ENCODE measurements around the gene GPR142.

Gene GPR142

DNA sequence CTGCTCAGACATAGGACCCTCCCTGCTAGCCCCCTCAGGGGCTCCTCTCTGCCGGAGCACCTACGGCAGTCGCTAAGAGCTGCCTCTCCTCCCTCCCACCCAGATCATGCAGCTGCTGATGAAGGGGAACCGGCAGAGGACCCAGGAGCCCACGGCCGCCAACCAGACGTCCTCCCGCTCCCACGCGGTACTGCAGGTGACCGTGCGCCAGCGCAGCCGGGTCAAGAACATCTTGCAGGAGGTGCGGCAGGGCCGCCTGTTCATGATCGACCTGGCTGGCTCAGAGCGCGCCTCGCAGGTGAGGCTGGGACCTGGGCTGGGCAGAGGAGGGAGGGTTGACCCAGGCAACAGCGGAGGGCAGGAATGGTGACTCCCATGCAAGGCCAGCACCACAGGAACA lies 22.6 kb upstream of the GPR142 start:
- no peak for DNase-seq (ENCODE audit: low spot score)

DNA sequence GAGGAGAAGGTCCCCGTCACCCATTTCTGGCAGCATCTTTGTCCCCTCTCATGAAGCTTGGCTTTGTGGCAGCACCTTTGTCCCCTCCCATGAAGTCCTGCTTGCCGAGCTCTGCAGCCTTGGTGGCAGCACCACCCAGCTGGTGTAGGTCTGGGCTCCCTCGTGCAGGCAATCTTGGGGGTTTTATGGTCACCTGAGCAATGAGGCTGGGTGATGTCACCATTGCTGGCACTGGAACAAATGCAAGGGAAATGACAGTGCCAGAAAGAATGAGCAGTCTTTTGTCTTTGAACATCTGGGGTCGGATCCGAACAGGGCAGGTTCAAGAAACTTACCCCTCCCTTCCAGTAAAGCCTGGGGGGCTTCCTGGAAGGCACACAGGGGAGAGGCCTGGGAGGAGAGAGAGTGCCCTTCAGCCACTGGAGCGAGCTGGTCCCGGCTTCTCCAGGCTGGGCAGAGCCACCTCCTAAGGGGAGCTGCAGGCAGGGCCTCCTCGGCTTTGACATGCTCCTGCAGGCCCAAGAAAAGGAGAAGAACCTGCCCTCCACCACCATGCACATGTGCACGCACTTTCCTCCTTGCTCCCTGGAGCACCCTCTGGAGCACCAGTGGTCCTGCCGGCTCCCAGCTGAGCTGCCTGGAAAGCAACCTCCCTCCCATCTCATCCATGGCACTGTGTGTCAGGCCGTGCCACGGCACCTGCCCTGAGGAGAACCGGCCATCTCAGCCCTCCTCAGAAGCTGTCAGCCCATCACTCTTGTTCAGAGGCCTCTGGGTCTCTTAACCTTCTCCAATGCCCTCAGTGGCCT lies 21.7 kb upstream of the GPR142 start:
- DNase-seq (ENCODE audit: low spot score): no peak

DNA sequence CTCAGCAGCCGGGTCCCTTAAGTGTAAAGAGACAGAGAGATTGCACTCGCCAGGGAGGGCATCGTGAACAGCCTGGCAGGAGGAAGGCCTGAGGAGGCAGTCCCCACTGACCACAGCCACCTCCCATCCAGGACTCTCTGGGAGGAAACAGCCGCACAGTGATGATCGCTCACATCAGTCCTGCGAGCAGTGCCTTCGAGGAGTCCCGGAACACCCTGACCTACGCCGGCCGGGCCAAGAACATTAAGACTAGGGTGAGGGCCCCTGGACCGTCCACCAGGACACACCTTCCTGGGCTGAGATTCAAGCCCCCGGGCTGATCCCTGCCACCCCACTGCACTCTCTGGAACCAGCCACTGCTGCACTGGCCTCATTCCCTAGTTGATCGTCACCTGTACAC lies 19.7 kb upstream of the GPR142 start:
- DNase-seq (ENCODE audit: low spot score): no peak

DNA sequence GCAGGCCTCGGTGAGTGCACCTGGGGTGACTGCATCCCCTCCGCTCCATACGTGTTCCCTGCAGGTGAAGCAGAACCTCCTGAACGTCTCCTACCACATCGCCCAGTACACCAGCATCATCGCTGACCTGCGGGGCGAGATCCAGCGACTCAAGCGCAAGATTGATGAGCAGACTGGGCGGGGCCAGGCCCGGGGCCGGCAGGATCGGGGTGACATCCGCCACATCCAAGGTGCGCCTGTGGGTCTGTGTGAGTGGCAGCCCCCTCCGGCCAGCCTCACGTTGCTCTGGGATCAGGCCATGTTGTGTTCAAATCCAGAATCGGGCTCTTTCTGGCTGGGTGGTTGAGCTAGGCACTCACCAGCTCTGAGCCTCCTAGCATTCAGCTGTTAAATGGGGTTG lies 18.2 kb upstream of the GPR142 start:
- DNase-seq (ENCODE audit: low spot score): no peak

DNA sequence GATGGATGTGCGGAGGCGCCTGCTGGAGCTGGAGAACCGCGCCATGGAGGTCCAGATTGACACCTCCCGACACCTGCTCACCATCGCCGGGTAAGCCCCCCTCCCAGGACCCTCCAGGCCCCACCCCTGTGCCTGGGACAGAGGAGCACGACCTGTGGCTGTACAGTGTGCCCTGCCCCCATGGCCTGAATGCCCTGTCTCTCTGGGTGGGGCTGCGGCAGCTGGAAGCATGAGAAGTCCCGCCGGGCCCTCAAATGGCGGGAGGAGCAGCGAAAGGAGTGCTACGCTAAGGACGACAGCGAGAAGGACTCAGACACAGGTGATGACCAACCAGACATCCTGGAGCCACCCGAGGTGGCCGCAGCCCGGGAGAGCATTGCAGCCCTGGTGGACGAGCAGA lies 16.8 kb upstream of the GPR142 start:
- DNase-seq (ENCODE audit: low spot score): no peak

DNA sequence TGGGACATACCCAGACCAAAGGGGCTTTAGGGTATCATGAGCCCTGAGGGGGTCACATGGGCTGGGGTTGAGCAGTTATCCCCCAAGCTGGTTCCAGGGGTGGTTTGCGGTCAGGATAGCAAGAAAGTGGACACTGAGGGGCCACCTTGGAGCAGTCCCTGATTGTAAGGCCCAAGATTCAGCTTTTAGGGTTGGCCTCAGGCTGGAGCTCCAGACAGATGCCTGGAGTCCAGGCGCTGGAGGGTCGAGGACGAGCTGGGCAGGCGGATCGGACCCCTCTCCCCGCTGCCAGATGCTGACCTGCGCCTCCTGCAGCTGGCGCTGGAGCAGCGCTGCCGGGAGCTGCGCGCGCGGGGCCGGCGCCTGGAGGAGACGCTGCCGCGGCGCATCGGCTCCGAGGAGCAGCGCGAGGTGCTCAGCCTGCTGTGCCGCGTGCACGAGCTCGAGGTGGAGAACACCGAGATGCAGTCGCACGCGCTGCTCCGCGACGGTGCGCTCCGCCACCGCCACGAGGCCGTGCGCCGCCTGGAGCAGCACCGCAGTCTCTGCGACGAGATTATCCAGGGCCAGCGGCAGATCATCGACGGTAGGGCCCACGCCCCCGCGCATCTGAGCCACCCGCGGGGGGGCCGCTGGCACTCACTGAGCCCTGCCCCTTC lies 15.6 kb upstream of the GPR142 start:
- no peak for DNase-seq (ENCODE audit: low spot score)

DNA sequence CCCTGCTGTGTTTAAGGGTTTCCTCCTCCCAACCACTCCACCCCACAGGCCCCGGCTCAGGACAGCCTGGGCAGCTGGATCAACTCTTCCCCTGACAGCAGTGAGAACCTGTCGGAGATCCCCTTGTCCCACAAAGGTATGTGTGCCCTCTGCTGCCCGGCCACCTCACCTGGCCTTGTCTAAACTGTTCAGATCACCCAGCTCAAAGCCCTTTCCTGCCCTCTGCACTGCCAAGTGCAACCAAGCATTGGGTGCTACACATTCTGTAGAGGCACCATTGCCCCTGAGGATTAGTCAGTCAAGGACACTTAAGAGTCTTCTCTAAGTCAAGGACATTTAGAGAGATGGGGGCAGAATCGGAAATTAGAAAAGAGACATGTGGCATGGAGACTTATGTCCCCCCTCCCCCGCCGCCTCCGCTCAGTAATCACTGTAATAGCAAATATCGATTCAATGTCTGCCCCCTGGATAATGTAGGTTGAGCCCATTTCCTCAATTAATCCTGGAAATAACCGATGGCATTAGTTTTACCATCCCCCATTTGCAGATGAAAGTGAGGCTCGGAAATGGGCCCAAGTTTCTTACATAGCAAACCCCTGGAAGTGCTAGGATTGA lies 13.8 kb upstream of the GPR142 start:
- DNase-seq (ENCODE audit: low spot score): no peak

DNA sequence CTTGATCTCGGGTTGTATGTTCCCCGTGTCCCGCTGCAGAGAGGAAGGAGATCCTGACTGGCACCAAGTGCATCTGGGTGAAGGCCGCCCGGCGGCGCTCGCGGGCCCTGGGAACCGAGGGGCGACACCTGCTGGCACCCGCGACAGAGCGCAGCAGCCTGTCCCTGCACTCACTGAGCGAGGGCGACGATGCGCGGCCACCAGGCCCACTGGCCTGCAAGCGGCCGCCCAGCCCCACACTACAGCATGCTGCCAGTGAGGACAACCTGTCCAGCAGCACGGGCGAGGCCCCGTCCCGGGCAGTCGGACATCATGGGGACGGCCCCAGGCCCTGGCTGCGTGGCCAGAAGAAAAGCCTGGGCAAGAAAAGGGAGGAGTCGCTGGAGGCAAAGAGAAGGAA lies 13.2 kb upstream of the GPR142 start:
- no peak for DNase-seq (ENCODE audit: low spot score)

DNA sequence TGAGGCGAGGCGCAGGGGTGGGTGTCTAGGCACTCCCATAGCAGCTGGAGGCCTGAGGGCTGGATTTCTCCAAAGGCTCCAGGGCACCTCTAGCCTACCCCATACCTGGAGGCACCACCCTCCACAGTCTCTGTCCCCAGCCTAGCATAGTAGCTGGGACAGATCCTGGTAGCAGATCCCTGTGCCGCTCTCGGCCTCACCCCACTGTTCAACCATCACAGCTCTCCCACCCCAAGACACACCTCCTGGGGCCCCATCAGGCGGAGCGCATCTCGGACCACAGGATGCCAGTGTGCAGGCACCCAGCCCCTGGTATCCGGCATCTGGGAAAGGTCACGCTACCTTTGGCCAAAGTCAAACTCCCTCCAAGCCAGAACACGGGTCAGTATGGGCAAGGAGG lies 12.7 kb upstream of the GPR142 start:
- DNase-seq (ENCODE audit: low spot score): no peak

DNA sequence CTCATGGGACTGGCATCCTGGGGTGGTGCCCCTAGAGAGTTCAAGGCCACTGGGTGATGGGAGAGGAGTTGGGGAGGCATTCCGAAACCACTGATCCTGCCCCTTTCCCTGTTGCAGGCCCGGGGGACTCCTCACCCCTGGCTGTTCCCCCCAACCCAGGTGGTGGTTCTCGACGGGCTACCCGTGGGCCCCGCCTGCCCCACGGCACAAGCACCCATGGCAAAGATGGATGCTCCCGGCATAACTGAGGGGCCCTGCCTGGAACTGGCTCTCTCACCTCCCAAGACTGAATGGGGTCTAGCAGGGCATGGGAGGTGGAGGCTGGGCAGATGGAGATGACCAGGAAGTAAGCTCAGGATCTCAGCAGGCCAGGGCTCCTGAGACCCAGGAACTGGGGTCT lies 12.2 kb upstream of the GPR142 start:
- DNase-seq (ENCODE audit: low spot score): no peak

DNA sequence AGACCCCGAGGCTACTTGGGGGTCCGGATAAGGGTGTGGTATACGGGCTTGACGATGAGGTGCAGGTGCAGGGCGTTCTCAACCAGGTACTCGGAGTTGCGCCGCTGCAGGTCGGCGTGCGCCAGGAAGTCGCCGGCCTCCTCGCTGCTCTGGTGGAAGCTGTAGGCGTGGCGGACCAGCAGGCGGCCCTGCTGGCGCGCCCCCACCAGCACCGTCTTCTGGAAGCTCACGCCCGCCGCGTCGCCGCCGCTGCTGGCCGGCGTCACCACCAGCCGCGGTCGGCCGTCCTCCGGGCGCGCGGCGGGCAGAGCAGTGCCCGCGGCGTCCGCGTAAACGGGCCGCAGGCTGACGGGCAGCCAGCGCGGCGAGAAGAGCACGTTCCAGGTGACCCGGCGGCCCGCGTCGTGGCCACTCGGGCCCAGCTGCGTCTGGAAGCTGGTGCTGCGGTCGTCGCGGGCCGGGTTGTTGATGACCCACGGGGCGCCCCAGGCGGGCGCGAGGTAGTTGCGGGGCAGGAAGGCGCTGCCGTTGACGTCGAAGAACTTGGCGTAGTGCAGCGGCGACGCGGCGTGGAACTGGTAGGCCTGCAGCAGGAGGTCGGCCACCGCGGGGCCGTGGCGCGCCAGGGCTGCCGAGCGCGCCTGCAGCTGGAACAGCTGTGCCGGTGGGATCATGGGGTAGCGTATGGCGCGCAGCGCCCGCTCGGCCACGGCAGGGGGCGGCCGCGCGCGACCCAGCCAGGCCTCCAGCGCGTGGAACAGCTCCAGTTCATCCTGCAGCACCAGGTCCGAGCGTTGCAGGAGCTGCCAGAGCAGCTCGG lies 10.4 kb upstream of the GPR142 start:
- no peak for DNase-seq (ENCODE audit: low spot score)

DNA sequence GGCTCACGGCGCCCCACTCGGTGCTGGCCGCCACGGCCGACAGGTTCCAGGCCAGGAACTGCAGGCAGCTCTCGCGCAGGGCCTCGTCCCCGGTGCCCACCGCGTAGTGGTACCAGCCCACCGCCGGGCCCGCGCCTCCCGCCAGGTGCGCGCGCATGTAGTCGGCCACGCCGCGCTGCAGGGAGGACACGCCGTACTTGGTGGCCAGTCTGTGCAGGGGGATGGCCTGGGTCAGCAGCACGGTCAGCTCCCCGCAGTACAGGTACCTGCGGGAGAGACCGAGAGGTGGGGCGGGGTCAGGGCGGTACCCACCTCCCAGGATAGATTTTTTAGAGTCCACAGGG lies 9.9 kb upstream of the GPR142 start:
- DNase-seq (ENCODE audit: low spot score): no peak

DNA sequence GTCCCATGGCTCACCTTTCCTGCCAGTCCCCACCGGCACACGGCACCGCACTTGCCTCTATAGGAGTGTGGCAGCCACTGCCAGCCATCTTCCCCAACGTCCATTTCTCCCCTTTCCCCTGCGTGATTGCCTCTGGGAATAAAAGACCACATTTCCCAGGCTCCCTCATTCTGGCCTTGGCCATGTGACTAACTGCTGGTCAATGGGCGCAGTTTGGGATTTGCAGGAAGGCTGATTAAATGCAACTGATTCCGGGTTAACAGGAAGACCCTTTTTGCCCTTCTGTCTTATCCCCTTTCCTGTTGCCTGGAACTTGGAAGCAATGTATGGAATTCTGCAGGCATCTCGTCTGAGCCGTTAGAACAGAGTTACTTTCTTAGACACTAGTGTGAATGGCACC lies 8.6 kb upstream of the GPR142 start:
- no peak for DNase-seq (ENCODE audit: low spot score)

DNA sequence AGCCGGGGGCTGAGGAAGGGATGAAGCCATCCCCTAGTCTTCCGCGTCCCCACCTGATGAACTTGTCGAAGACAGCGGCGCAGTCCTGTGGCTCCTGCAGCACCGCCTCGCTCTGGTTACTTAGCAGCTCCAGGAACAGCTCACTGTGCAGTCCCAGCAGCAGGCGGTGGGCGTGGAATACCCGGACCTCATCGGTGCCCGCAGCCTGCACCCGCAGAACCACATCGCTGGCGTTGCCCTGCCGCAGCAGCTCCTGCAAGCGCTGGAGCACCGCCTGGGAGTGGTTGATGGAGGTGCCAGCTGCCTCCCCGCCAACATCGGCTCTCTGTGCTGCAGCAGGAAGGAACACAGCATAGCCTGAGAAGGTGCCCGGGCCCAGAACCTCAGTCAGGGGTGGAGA lies 7.4 kb upstream of the GPR142 start:
- DNase-seq (ENCODE audit: low spot score): no peak

DNA sequence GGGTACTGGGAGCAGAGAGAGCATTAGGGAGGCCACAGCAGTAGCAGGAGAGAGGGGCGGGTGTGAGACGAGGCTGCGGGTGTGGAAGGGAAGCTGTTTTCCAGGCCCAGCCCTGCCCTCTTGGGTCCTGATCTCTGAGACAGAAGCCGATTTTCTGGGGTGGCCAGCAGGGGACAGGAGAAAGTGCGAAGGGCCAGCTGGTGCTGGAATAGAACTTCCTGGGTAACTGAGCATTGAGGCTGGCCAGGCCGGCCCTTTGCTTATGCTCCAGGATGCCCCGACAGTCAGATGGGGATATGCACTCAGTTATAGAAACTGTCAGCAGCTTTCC lies 6.4 kb upstream of the GPR142 start:
- DNase-seq (ENCODE audit: low spot score): no peak

DNA sequence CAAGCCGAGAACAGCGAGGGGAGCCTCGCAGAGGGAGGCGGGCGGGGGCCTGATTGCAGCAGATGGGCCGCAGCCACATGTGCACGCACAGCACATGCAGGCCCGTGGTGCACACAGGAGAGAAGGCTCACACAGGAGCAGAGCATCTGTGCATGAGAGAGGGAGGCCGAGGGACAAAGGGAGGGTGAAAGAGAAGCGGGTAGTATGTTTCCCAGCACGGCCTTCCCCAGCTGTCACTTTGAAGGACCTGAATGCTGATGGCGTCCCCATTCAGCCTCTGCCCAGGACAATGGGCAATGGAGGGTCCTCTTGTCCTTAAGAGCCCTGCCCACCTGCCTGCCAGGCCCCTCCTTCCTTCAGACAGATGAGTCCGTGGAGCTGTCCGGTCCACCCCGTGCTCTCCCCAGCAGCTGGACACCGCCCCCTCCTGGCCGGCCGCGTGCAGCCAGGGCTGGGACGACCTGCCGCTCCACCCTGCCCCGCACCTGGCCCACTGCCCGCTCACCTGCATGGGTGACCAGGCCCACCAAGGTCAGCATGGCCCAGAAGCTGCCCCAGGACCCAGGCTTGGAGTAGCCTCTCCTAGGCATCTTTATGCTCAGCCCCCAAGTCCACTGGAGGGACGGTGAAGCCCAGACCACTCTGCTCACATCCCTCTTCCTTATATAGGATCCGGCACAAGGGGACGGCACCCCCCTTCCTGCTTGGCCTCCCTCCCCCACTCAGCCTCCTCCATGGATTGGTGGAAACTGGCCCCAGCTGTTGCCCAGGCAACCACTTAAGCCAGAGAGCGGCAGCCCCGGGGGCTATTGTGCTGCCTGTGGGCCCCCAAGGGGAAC lies 5.9 kb upstream of the GPR142 start, which contains the start of gene BTBD17:
TSS of gene BTBD17 (minus strand) at position 639 of the 839 bp plus-strand sequence. CDS start at position 590, 49 bp downstream.
- DNase-seq (ENCODE audit: low spot score): peak; percentile 71

DNA sequence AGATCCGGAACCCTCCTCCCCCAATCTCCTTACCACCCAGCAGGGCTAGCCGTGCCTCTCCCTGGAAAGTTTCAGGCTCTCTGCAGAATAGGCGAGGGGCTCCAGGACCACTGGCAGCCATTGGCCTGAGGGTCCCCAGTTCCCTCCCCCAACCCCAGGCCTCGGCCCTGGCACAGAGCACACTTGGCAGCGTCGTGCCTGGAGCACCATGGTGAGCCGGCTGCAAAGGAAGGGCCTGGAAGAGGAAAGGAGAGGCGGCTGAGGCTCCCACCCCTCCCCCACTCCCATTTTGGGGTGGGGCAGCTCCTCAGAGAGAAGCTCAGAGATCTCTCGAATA lies 5.3 kb upstream of the GPR142 start:
- DNase-seq (ENCODE audit: low spot score): no peak

DNA sequence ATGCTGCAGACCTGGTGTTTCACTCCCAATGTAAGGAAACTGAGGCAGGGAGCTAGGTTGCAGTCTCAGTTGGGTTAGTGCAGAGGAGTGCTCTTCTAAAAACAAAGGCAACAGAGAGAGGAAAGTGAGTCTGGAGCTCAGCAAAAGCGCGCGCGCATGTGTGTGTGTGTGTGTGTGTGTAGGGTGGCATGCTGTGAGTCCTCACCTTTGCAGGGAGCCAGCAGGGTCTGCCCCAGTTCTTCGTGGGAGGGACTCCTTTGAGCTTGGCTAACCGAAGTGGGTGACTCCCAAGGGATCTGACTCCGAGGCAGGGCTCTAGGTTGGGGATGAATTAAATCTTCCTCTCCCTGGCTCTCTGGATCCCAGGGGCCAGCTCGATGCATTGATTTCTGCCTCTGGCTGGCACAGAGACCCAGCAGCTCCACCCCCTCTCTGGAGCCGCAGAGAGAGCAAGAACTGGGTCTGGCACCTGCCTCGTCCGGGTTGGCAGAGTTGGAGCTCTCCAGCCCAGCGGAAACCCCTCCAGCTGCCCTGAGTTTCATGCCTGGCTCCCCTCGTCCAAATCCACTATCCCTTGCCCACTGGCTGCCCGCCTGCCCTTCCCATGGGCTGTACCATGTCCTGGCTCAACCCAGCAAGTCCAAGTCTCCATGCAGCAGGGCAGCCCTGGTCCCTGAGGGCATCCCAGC lies 4.4 kb upstream of the GPR142 start:
- no peak for DNase-seq (ENCODE audit: low spot score)

DNA sequence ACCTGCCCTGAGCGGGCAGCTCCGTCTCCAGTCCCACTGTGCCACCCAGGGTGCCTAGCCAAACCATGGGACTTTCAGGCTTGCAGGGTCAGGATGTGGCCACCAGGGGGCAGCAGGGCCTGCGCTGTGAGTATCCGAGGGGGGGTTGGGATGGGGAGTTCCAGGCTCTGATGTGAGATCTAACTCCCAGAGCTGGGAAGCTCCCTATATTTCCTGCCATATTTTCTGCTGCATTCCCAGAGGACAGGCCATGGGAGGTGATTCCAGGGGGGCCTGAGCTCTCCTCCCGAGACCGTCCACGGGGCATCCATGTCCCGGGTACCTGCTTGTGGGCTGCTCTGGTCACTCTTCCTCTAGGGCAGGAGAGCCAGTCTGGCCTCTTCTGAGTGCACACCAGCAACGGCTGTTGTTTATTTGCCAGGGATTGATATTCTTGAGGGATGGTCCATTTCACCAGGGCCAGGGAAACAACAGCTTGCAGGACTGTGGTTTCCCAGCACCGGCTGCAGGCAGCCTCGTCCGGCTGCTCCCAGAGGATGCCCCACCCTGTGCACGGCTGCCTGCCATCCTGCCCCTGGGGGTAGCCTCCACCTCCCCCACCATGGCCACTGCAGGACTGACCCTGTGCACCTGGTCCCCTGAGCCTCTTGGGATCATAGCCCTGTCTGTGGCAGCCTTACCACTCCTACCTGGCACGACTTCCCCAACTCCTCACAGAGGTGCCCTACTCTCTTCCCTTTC lies 1.2 kb downstream of the GPR142 start:
- peak; percentile 93 for DNase-seq (ENCODE audit: low spot score)

DNA sequence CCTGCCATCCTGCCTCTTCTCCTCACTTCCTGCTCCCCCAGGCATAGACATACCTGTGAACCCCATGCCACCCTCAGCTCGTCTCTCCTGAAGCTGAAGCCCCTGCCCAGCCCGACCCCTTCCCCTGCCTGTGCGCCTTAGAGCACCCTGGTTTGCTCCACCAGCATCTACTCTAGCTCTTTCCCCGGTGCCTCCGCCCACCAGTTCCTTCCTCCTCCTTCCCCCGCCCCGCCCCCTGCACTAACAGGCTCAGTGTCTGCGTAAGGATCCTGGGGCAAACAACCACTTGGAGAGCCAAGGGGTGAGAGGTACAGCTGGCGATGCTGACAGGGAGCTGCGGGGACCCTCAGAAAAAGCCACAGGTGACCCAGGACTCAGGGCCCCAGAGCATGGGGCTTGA lies 1.9 kb downstream of the GPR142 start:
- no peak for DNase-seq (ENCODE audit: low spot score)
